ENCODE results near the gene CACNA1I. TPM values are rescaled to one million over a fixed set of nuclear protein-coding genes. Genes with fewer than 3 reads are reported as not detected.

Gene CACNA1I
- total and polyA plus RNA-seq, 2 donors (not counting 3 experiments of a cell fraction or from before 2014, with no cell fraction given): not detected

GRCh38 chr22:39529487-39529851 lies 41.1 kb upstream of the CACNA1I start:
- H4K20me1 ChIP-seq (replicated peaks; ENCODE audit: control insufficient read depth, extremely low read depth, insufficient read depth, low read length): no peaks in the 10 kb centered on the region
- no peak for DNase-seq (ENCODE audit: low read depth, low spot score)
- intact Hi-C loops (cut with micrococcal nuclease): loop anchor here (1.0 to 10.0 kb wide), 5 partner anchors 9 to 355 kb away; partner anchors contain the start of genes ATF4 and MIEF1
- TF ChIP-seq JUN (IDR thresholded peaks at IDR 0.05; ENCODE audit: borderline replicate concordance, insufficient read depth, insufficient read length, low read depth): no peak
- no peak for TF ChIP-seq MYC (IDR thresholded peaks at IDR 0.05; ENCODE audit: low read depth, low read length)
- TF ChIP-seq POLR2AphosphoS5 (IDR thresholded peaks at IDR 0.05; ENCODE audit: insufficient read depth, low read depth, low read length): no peak
- TF ChIP-seq, protein P1, sequence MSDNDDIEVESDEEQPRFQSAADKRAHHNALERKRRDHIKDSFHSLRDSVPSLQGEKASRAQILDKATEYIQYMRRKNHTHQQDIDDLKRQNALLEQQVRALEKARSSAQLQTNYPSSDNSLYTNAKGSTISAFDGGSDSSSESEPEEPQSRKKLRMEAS (IDR thresholded peaks at IDR 0.05; ENCODE audit: insufficient read depth, insufficient read length): no peak
- TF ChIP-seq EZH2 (IDR thresholded peaks at IDR 0.05; ENCODE audit: borderline replicate concordance, low read depth, low read length, severe bottlenecking): no peak
- peaks cover 30% of the 10 kb centered on the region for H3K4me1 ChIP-seq (ENCODE audit: control insufficient read depth, extremely low read depth, insufficient read depth, low read length)
- H3K9me3 ChIP-seq (replicated peaks; ENCODE audit: control insufficient read depth, insufficient read depth, low read length): no peaks in the 10 kb centered on the region
- H3K9me1 ChIP-seq (replicated peaks; ENCODE audit: control insufficient read depth, extremely low read depth, insufficient read depth, low read length): no peaks in the 10 kb centered on the region
- no peak overlapping the region for H3K4me3 ChIP-seq (replicated peaks in 1 of 3; ENCODE audit: insufficient read depth in 1 of 3, low read depth in 1 of 3, low read length in 3 of 3)
- no peak overlapping the region for H3K4me2 ChIP-seq (ENCODE audit: insufficient read depth, low read length)
- no peak overlapping the region for H3K9ac ChIP-seq (replicated peaks; ENCODE audit: extremely low read depth, insufficient read depth, low read length)
- CTCF ChIA-PET: interaction anchor here (0.7 to 6.4 kb wide), 36 partner anchors 9 to 1370 kb away, joined by 3 to 197 read pairs (median 5); partner anchors contain the start of genes ATF4, MIEF1, RPL3 and TAB1
- no TSS peak for BruUV-seq (replicated peaks)
- H2AFZ ChIP-seq (ENCODE audit: low read depth, low read length): no peak overlapping the region
- POLR2A ChIA-PET: interaction anchor here (1.2 to 1.5 kb wide), 2 partner anchors 10 to 210 kb away, joined by 7 to 13 read pairs; partner anchors contain the start of genes ATF4 and RPL3
- H3K27ac ChIP-seq (ENCODE audit: insufficient read depth, low read depth, low read length): no peak overlapping the region
- dilution Hi-C loops (cut with MboI; ENCODE audit: extremely low pct_ligation_motif_present, low sequenced_read_pairs): no loop called here
- H3K79me2 ChIP-seq (ENCODE audit: control insufficient read depth, insufficient read depth, low read length): peaks cover 40% of the 10 kb centered on the region
- H3K36me3 ChIP-seq (ENCODE audit: control insufficient read depth in 2 of 2, extremely low read depth in 1 of 2, insufficient read depth in 2 of 2, low read length in 2 of 2): peaks cover 0 to 4% of the 10 kb centered on the region in 2 experiments
- no peak for FAIRE-seq
- H3K27me3 ChIP-seq (ENCODE audit: control insufficient read depth in 2 of 2, insufficient read depth in 2 of 2, low read length in 2 of 2): no peaks in the 10 kb centered on the region

DNA sequence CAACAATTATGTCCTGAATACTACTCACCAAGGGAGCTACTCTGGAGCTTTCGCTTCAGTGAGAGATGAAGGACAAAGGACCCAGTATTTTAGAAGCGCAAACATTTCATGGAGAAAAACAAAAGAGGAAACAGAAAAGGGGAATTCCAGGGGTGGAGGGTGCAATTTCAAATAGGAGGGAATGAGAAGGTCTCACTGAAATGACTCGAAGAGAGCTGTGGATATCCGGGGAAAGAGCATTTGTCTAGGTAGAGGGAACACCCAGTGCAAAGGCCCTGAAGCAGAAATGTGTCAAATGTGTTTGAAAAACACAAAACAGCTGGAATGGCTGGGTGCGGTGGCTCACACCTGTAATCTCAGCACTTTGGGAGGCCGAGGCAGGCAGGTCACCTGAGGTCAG lies 40.4 kb upstream of the CACNA1I start:
- H4K20me1 ChIP-seq (replicated peaks; ENCODE audit: control insufficient read depth, extremely low read depth, insufficient read depth, low read length): no peaks in the 10 kb centered on the region
- DNase-seq (ENCODE audit: low read depth, low spot score) (no peak), FAIRE-seq (no peak)
- ChIA-PET POLR2A (no interaction called here), CTCF (interaction anchor here (0.7 to 6.4 kb wide), 12 partner anchors 10 to 761 kb away, joined by 3 to 197 read pairs (median 15); partner anchors contain the start of genes ATF4 and TAB1)
- no TSS peak for BruUV-seq (replicated peaks)
- H3K27me3 ChIP-seq (ENCODE audit: control insufficient read depth in 2 of 2, insufficient read depth in 2 of 2, low read length in 2 of 2): no peaks in the 10 kb centered on the region
- dilution Hi-C loops (cut with MboI; ENCODE audit: extremely low pct_ligation_motif_present, low sequenced_read_pairs): no loop called here
- no peak overlapping the region for H3K4me3 ChIP-seq (replicated peaks in 1 of 3; ENCODE audit: insufficient read depth in 1 of 3, low read depth in 1 of 3, low read length in 3 of 3)
- H3K79me2 ChIP-seq (ENCODE audit: control insufficient read depth, insufficient read depth, low read length): peaks cover 40% of the 10 kb centered on the region
- no peaks in the 10 kb centered on the region for H3K9me3 ChIP-seq (replicated peaks; ENCODE audit: control insufficient read depth, insufficient read depth, low read length)
- no peaks in the 10 kb centered on the region for H3K9me1 ChIP-seq (replicated peaks; ENCODE audit: control insufficient read depth, extremely low read depth, insufficient read depth, low read length)
- H3K27ac ChIP-seq (ENCODE audit: insufficient read depth, low read depth, low read length): no peak overlapping the region
- no peak overlapping the region for H3K9ac ChIP-seq (replicated peaks; ENCODE audit: extremely low read depth, insufficient read depth, low read length)
- H2AFZ ChIP-seq (ENCODE audit: low read depth, low read length): no peak overlapping the region
- peaks cover 0 to 3% of the 10 kb centered on the region in 2 experiments for H3K36me3 ChIP-seq (ENCODE audit: control insufficient read depth in 2 of 2, extremely low read depth in 1 of 2, insufficient read depth in 2 of 2, low read length in 2 of 2)
- intact Hi-C loops (cut with micrococcal nuclease): loop anchor here (1.0 to 5.0 kb wide), 3 partner anchors 34 to 817 kb away; partner anchors contain the start of genes ADSL and CBX6
- TF ChIP-seq, protein P2, sequence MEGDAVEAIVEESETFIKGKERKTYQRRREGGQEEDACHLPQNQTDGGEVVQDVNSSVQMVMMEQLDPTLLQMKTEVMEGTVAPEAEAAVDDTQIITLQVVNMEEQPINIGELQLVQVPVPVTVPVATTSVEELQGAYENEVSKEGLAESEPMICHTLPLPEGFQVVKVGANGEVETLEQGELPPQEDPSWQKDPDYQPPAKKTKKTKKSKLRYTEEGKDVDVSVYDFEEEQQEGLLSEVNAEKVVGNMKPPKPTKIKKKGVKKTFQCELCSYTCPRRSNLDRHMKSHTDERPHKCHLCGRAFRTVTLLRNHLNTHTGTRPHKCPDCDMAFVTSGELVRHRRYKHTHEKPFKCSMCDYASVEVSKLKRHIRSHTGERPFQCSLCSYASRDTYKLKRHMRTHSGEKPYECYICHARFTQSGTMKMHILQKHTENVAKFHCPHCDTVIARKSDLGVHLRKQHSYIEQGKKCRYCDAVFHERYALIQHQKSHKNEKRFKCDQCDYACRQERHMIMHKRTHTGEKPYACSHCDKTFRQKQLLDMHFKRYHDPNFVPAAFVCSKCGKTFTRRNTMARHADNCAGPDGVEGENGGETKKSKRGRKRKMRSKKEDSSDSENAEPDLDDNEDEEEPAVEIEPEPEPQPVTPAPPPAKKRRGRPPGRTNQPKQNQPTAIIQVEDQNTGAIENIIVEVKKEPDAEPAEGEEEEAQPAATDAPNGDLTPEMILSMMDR (IDR thresholded peaks at IDR 0.05; ENCODE audit: extremely low read depth in 1 of 2, insufficient read depth in 1 of 2, low read depth in 1 of 2, low read length in 2 of 2): no peak
- no peak for TF ChIP-seq EZH2 (IDR thresholded peaks at IDR 0.05; ENCODE audit: borderline replicate concordance, low read depth, low read length, severe bottlenecking)
- TF ChIP-seq JUN (IDR thresholded peaks at IDR 0.05; ENCODE audit: borderline replicate concordance, insufficient read depth, insufficient read length, low read depth): no peak
- TF ChIP-seq GATA2 (IDR thresholded peaks at IDR 0.05; ENCODE audit: insufficient read depth, insufficient read length, low read depth, low read length): no peak
- TF ChIP-seq MYC (IDR thresholded peaks at IDR 0.05; ENCODE audit: low read depth, low read length): no peak
- no peak for TF ChIP-seq POLR2AphosphoS5 (IDR thresholded peaks at IDR 0.05; ENCODE audit: insufficient read depth, low read depth, low read length)
- no peak for TF ChIP-seq POLR2A (IDR thresholded peaks at IDR 0.05; ENCODE audit: low read depth, low read length)
- TF ChIP-seq, protein P1 (IDR thresholded peaks at IDR 0.05; ENCODE audit: insufficient read depth, insufficient read length): no peak
- TF ChIP-seq FOS (IDR thresholded peaks at IDR 0.05; ENCODE audit: borderline replicate concordance, insufficient read depth, low read length): no peak
- no peak overlapping the region for H3K4me2 ChIP-seq (ENCODE audit: insufficient read depth, low read length)
- peaks cover 30% of the 10 kb centered on the region for H3K4me1 ChIP-seq (ENCODE audit: control insufficient read depth, extremely low read depth, insufficient read depth, low read length)
